Loucy (cell line): ENCODE results near the gene ADARB1.

ENCODE experiments used
- H2AFZ ChIP-seq: fragments of 200-600 bp; sonication (generic); 2 replicates; pipeline ENCODE4 v1.6.0; 2016; ENCODE audit warnings: antibody characterized with exemption, mild to moderate bottlenecking, low read length, moderate library complexity
- H3F3A ChIP-seq: fragments of 200-600 bp; 2 replicates; pipeline ENCODE4 v1.6.0; 2016; ENCODE audit warnings: antibody characterized with exemption, low read depth, mild to moderate bottlenecking
- H3K27me3 ChIP-seq: fragments of 200-600 bp; sonication (generic); 2 replicates; pipeline ENCODE4 v1.6.1; 2014; ENCODE audit warnings: low read length, mild to moderate bottlenecking; ENCODE audit not compliant: insufficient read depth, poor library complexity, severe bottlenecking
- H3K36me3 ChIP-seq: fragments of 200-600 bp; sonication (generic); 2 replicates; pipeline ENCODE4 v1.6.1; 2016; ENCODE audit warnings: low read length; ENCODE audit not compliant: insufficient read depth
- H3K4me1 ChIP-seq: fragments of 200-600 bp; sonication (generic); 2 replicates; pipeline ENCODE4 v1.5.1; 2014; ENCODE audit warnings: low read length, mild to moderate bottlenecking; ENCODE audit not compliant: insufficient read depth, poor library complexity, severe bottlenecking
- H3K4me2 ChIP-seq: fragments of 200-600 bp; sonication (generic); 2 replicates; pipeline ENCODE4 v1.6.0; 2014; ENCODE audit warnings: antibody characterized with exemption, low read length, low read depth, mild to moderate bottlenecking; ENCODE audit not compliant: poor library complexity, severe bottlenecking
- H3K4me3 ChIP-seq: fragments of 200-600 bp; sonication (generic); 2 replicates; pipeline ENCODE4 v1.5.1; 2014; ENCODE audit warnings: low read length, mild to moderate bottlenecking, mixed read lengths; ENCODE audit not compliant: poor library complexity, severe bottlenecking
- H3K79me2 ChIP-seq: fragments of 200-600 bp; sonication (generic); 2 replicates; pipeline ENCODE4 v1.6.1; 2014; ENCODE audit warnings: low read length; ENCODE audit not compliant: insufficient read depth
- H3K9ac ChIP-seq: fragments of 200-600 bp; sonication (generic); 2 replicates; pipeline ENCODE4 v1.6.0; 2014; ENCODE audit warnings: mild to moderate bottlenecking, low read depth, low read length, moderate library complexity; ENCODE audit not compliant: poor library complexity, severe bottlenecking
- H3K9me2 ChIP-seq: fragments of 200-600 bp; sonication (generic); replicated peaks from 2 replicates; pipeline ENCODE4 v1.6.1; 2016; ENCODE audit warnings: low read depth, low read length, mixed read lengths
- H3K9me3 ChIP-seq: fragments of 200-600 bp; sonication (generic); 2 replicates; pipeline ENCODE4 v1.6.1; 2014; ENCODE audit warnings: mild to moderate bottlenecking, antibody characterized with exemption, low read length, low read depth; ENCODE audit not compliant: insufficient read depth
- H4K20me1 ChIP-seq: fragments of 200-600 bp; sonication (generic); 2 replicates; pipeline ENCODE4 v1.6.0; 2014; ENCODE audit warnings: antibody characterized with exemption, low read length, mild to moderate bottlenecking; ENCODE audit not compliant: insufficient read depth, poor library complexity, severe bottlenecking
- EZH2phosphoT487 ChIP-seq: fragments of 200-600 bp; IDR thresholded peaks from 2 replicates; pipeline ENCODE4 v1.6.1; 2018; ENCODE audit warnings: antibody characterized with exemption, mild to moderate bottlenecking, moderate library complexity, borderline replicate concordance
- TF ChIP-seq, protein P1 (sequence below): fragments of 200-600 bp; sonication (generic); conservative IDR thresholded peaks from 2 replicates; pipeline ENCODE4 v1.5.1; 2014; ENCODE audit warnings: mild to moderate bottlenecking, antibody characterized with exemption, low read length

The ADARB1 gene

GRCh38 chr21:45262041-45262581, 187.7 kb downstream of the ADARB1 start:
- no peaks in the 10 kb centered on the region for H3K79me2 ChIP-seq
- H2AFZ ChIP-seq, result no peak overlapping the region
- no peak overlapping the region for H3K4me3 ChIP-seq
- no peaks in the 10 kb centered on the region for H3K9me3 ChIP-seq
- no peak overlapping the region for H3K4me2 ChIP-seq
- H3K4me1 ChIP-seq, result peaks cover 6% of the 10 kb centered on the region
- peaks cover 24% of the 10 kb centered on the region; the same call in 1 of the 2 replicates for H3K36me3 ChIP-seq
- H3K9me2 ChIP-seq, result no peaks in the 10 kb centered on the region
- TF ChIP-seq, protein P1, sequence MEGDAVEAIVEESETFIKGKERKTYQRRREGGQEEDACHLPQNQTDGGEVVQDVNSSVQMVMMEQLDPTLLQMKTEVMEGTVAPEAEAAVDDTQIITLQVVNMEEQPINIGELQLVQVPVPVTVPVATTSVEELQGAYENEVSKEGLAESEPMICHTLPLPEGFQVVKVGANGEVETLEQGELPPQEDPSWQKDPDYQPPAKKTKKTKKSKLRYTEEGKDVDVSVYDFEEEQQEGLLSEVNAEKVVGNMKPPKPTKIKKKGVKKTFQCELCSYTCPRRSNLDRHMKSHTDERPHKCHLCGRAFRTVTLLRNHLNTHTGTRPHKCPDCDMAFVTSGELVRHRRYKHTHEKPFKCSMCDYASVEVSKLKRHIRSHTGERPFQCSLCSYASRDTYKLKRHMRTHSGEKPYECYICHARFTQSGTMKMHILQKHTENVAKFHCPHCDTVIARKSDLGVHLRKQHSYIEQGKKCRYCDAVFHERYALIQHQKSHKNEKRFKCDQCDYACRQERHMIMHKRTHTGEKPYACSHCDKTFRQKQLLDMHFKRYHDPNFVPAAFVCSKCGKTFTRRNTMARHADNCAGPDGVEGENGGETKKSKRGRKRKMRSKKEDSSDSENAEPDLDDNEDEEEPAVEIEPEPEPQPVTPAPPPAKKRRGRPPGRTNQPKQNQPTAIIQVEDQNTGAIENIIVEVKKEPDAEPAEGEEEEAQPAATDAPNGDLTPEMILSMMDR, result no peak
- TF ChIP-seq EZH2phosphoT487, result no peak
- no peaks in the 10 kb centered on the region for H3F3A ChIP-seq
- H3K9ac ChIP-seq, result no peak overlapping the region
- no peaks in the 10 kb centered on the region for H3K27me3 ChIP-seq
- no peaks in the 10 kb centered on the region for H4K20me1 ChIP-seq

- no peak for TF ChIP-seq EZH2phosphoT487
- TF ChIP-seq, protein P1, result no peak
- Histone ChIP-seq H3K36me3 (peaks cover 29% of the 10 kb centered on the region; the same call in 1 of the 2 replicates), H3K4me2 (no peak overlapping the region), H3K27me3 (no peaks in the 10 kb centered on the region), H3K9me2 (no peaks in the 10 kb centered on the region), H2AFZ (no peak overlapping the region), H3K4me3 (no peak overlapping the region), H3K9me3 (no peaks in the 10 kb centered on the region), H4K20me1 (no peaks in the 10 kb centered on the region), H3K4me1 (peaks cover under 1% of the 10 kb centered on the region), H3K9ac (no peak overlapping the region), H3F3A (no peaks in the 10 kb centered on the region), H3K79me2 (no peaks in the 10 kb centered on the region)
Measured at GRCh38 chr21:45262616-45263015, 188.2 kb downstream of the ADARB1 start.

DNA sequence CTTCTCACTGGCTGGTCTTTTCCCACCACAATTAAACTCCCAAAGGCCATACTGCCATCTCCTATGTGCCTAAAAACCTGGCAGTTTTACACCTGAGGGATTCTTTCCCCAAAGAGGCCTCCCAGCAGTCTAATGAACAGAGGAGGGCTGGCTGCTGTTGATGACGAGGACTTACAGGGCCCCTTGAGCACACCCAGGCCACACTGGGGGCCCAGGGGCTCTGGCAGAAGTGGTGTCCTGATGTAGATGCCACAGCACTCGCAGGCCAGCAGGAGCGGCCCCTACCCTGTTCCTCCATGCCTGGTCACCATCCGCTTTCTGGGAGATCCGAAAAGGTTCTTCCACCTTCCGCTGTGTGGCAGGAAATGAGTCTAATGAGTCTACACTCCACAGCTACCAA, 189.2 kb downstream of the ADARB1 start:
- H3K79me2 ChIP-seq, result no peaks in the 10 kb centered on the region
- H3K9ac ChIP-seq, result no peak overlapping the region
- H3K4me3 ChIP-seq, result no peak overlapping the region
- no peaks in the 10 kb centered on the region for H3K9me3 ChIP-seq
- no peaks in the 10 kb centered on the region for H3K4me1 ChIP-seq
- no peaks in the 10 kb centered on the region for H4K20me1 ChIP-seq
- H3K27me3 ChIP-seq, result no peaks in the 10 kb centered on the region
- no peaks in the 10 kb centered on the region for H3F3A ChIP-seq
- peaks cover 31% of the 10 kb centered on the region; the same call in 1 of the 2 replicates for H3K36me3 ChIP-seq
- no peak for TF ChIP-seq EZH2phosphoT487
- TF ChIP-seq, protein P1, result no peak
- no peaks in the 10 kb centered on the region for H3K9me2 ChIP-seq
- H2AFZ ChIP-seq, result no peak overlapping the region
- no peak overlapping the region for H3K4me2 ChIP-seq
